HG02852 (cell line): Measurements from ENCODE around the gene EPAS1.

Experiments used
- ATAC-seq: cut with Tn5 transposase; IDR thresholded peaks from one replicate; pipeline ENCODE4 v1.9.1; 2021; ENCODE audit warnings: mild to moderate bottlenecking, moderate library complexity; ENCODE audit not compliant: unreplicated experiment

EPAS1 gene

GRCh38 chr2:46380038-46380940 lies 83.1 kb downstream of the EPAS1 start:
- ATAC-seq, result no peak

GRCh38 chr2:46381263-46381849 lies 84.1 kb downstream of the EPAS1 start:
- ATAC-seq, result no peak

GRCh38 chr2:46381871-46382270 lies 84.7 kb downstream of the EPAS1 start:
- no peak for ATAC-seq

- ATAC-seq, result no peak
Observed at GRCh38 chr2:46382331-46383112, 85.3 kb downstream of the EPAS1 start.

GRCh38 chr2:46383113-46383395 lies 85.8 kb downstream of the EPAS1 start:
- no peak for ATAC-seq

GRCh38 chr2:46383784-46384456 lies 86.7 kb downstream of the EPAS1 start:
- ATAC-seq, result no peak

- ATAC-seq, result no peak
Observed at GRCh38 chr2:46384457-46384815, 87.2 kb downstream of the EPAS1 start.

GRCh38 chr2:46385786-46386577 lies 88.8 kb downstream of the EPAS1 start:
- no peak for ATAC-seq

GRCh38 chr2:46386763-46387162 lies 89.6 kb downstream of the EPAS1 start:
- ATAC-seq, result no peak

GRCh38 chr2:46387292-46387691 lies 90.1 kb downstream of the EPAS1 start:
- ATAC-seq, result no peak

- no peak for ATAC-seq
Observed at GRCh38 chr2:46387886-46388515, 90.8 kb downstream of the EPAS1 start.

- ATAC-seq, result no peak
Observed at GRCh38 chr2:46388881-46389280, 91.7 kb downstream of the EPAS1 start.

GRCh38 chr2:46389417-46389916 lies 92.3 kb downstream of the EPAS1 start:
- ATAC-seq, result no peak

GRCh38 chr2:46390036-46390435 lies 92.8 kb downstream of the EPAS1 start:
- ATAC-seq, result no peak

GRCh38 chr2:46390901-46391395 lies 93.7 kb downstream of the EPAS1 start:
- ATAC-seq, result no peak

GRCh38 chr2:46392561-46393346 lies 95.5 kb downstream of the EPAS1 start:
- no peak for ATAC-seq

GRCh38 chr2:46393347-46393820 lies 96.2 kb downstream of the EPAS1 start:
- ATAC-seq, result no peak

- no peak for ATAC-seq
Observed at GRCh38 chr2:46393865-46394264, 96.7 kb downstream of the EPAS1 start.
